Measurements from ENCODE around the gene ZNF276. TPM values are rescaled to one million over a fixed set of nuclear protein-coding genes. Genes with fewer than 3 reads are reported as not detected.

The ZNF276 gene
- total RNA-seq, 1 experiment from 2014 or later: 18.6 TPM

DNA sequence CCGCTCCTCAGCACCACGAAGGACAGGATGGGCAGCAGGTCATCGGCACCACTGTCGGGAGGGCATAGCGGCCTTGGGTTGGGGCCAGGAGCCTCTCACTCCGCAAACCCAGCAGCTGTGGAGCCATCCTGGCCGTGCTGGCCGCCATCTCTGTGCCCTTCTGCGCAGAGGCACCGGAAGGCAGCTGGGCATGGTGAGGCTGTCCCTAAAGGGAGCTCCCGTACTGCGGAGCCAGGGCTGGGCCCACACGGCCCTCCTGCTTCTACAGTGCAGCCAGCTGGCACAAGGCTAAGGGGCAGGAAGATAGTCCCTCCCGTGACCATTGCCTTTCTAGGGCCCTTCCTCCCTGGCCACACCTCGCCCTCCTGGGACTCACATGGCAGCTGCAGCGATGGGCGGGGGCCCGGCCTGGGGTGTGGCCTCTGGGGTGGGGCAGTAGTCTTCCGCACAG is 12.8 kb upstream of the ZNF276 start:
- H3K27me3 Mint-ChIP-seq (ENCODE audit: low read depth): peaks cover 20% of the 10 kb centered on the region
- no peak overlapping the region for H3K27ac ChIP-seq (ENCODE audit: insufficient read length, low read depth, low read length)
- no peak overlapping the region for H2BK12ac ChIP-seq (ENCODE audit: insufficient read length, low read depth, low read length)
- no peak overlapping the region for H4K5ac ChIP-seq (ENCODE audit: insufficient read length, low read depth, low read length)
- no peaks in the 10 kb centered on the region for H3K27me3 ChIP-seq (ENCODE audit: insufficient read depth, low read length)
- no peaks in the 10 kb centered on the region for H3K79me1 ChIP-seq (ENCODE audit: insufficient read depth, low read depth, low read length, poor library complexity, severe bottlenecking)
- no peak overlapping the region for H4K91ac ChIP-seq (ENCODE audit: insufficient read length, low read depth, low read length)
- H3K4me2 ChIP-seq (ENCODE audit: insufficient read depth, insufficient read length, low read length): no peak overlapping the region
- no peak overlapping the region for H3K4me3 Mint-ChIP-seq
- no peak overlapping the region for H3K9ac ChIP-seq (ENCODE audit: extremely low read depth, insufficient read length, low read length)
- H2AK5ac ChIP-seq (ENCODE audit: insufficient read length, low read length): no peak overlapping the region
- peaks cover 11% of the 10 kb centered on the region for H3K23me2 ChIP-seq (ENCODE audit: insufficient read length, low read depth, low read length, poor library complexity, severe bottlenecking)
- no peak overlapping the region for H3K18ac ChIP-seq (ENCODE audit: insufficient read length, low read depth, low read length)
- H3K56ac ChIP-seq (ENCODE audit: insufficient read length, low read depth, low read length): no peak overlapping the region
- TF ChIP-seq, protein P1, sequence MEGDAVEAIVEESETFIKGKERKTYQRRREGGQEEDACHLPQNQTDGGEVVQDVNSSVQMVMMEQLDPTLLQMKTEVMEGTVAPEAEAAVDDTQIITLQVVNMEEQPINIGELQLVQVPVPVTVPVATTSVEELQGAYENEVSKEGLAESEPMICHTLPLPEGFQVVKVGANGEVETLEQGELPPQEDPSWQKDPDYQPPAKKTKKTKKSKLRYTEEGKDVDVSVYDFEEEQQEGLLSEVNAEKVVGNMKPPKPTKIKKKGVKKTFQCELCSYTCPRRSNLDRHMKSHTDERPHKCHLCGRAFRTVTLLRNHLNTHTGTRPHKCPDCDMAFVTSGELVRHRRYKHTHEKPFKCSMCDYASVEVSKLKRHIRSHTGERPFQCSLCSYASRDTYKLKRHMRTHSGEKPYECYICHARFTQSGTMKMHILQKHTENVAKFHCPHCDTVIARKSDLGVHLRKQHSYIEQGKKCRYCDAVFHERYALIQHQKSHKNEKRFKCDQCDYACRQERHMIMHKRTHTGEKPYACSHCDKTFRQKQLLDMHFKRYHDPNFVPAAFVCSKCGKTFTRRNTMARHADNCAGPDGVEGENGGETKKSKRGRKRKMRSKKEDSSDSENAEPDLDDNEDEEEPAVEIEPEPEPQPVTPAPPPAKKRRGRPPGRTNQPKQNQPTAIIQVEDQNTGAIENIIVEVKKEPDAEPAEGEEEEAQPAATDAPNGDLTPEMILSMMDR (conservative IDR thresholded peaks at IDR 0.05): no peak
- H3K4me1 Mint-ChIP-seq: peaks cover 13 to 18% of the 10 kb centered on the region in 2 experiments
- H2BK120ac ChIP-seq (ENCODE audit: low read depth, low read length, poor library complexity, severe bottlenecking): no peak overlapping the region
- no peak overlapping the region; the same call in 1 of the 2 replicates for H3K14ac ChIP-seq (ENCODE audit: insufficient read depth, low read length)
- DNase-seq: no peak
- H2AFZ ChIP-seq (ENCODE audit: low read length): no peak overlapping the region
- H3K9me3 Mint-ChIP-seq: no peaks in the 10 kb centered on the region
- H2BK20ac ChIP-seq (ENCODE audit: low read depth, low read length, poor library complexity, severe bottlenecking): no peak overlapping the region
- H2BK5ac ChIP-seq (ENCODE audit: insufficient read length, low read length): no peak overlapping the region
- no peaks in the 10 kb centered on the region for H3K79me2 ChIP-seq (ENCODE audit: insufficient read depth, low read length)
- WGBS (ENCODE audit: extremely low coverage, insufficient read length, low lambda C conversion rate): no CpG with 5 or more reads among the region's 19 CpGs
- H4K8ac ChIP-seq (replicated peaks; ENCODE audit: insufficient read length, low read depth, low read length): no peak overlapping the region
- H3K4me1 ChIP-seq (ENCODE audit: insufficient read depth, low read length): no peaks in the 10 kb centered on the region
- peaks cover 0 to 5% (median 0%) of the 10 kb centered on the region in 3 experiments; a peak in 1 of 7 replicates for H3K36me3 Mint-ChIP-seq (ENCODE audit: insufficient read depth in 1 of 3, low read depth in 3 of 3)
- H3K27ac Mint-ChIP-seq: no peak overlapping the region
- H3K9me3 ChIP-seq (ENCODE audit: control insufficient read depth, low read depth, low read length): no peaks in the 10 kb centered on the region
- no peak overlapping the region for H2BK15ac ChIP-seq (ENCODE audit: low read depth, low read length)
- no peak overlapping the region for H3T11ph ChIP-seq (ENCODE audit: low read length)
- H3K23ac ChIP-seq (ENCODE audit: insufficient read length, low read depth, low read length): no peak overlapping the region
- H4K20me1 ChIP-seq (ENCODE audit: control insufficient read depth, insufficient read depth, insufficient read length): no peaks in the 10 kb centered on the region
- no peak overlapping the region for H3K4ac ChIP-seq (ENCODE audit: low read depth, low read length)

Data from H9 (cell line).